GM12865 (cell line): ENCODE measurements around the gene PAX6.

Experiments used
- DNase-seq: peaks from one replicate; pipeline ENCODE4 v3.0.0; 2010; ENCODE audit warnings: low read depth
- H3K4me3 ChIP-seq: 2 replicates; pipeline ENCODE4 v1.5.1; 2011; ENCODE audit warnings: mild to moderate bottlenecking, low read depth, low read length, control low read depth
- TF ChIP-seq, protein P1 (sequence below): IDR thresholded peaks from 2 replicates; pipeline ENCODE4 v1.5.1; 2011; ENCODE audit warnings: low read length, control low read depth, low read depth, inconsistent platforms; ENCODE audit not compliant: insufficient read depth; ENCODE audit errors: missing control alignments

Gene PAX6

DNA sequence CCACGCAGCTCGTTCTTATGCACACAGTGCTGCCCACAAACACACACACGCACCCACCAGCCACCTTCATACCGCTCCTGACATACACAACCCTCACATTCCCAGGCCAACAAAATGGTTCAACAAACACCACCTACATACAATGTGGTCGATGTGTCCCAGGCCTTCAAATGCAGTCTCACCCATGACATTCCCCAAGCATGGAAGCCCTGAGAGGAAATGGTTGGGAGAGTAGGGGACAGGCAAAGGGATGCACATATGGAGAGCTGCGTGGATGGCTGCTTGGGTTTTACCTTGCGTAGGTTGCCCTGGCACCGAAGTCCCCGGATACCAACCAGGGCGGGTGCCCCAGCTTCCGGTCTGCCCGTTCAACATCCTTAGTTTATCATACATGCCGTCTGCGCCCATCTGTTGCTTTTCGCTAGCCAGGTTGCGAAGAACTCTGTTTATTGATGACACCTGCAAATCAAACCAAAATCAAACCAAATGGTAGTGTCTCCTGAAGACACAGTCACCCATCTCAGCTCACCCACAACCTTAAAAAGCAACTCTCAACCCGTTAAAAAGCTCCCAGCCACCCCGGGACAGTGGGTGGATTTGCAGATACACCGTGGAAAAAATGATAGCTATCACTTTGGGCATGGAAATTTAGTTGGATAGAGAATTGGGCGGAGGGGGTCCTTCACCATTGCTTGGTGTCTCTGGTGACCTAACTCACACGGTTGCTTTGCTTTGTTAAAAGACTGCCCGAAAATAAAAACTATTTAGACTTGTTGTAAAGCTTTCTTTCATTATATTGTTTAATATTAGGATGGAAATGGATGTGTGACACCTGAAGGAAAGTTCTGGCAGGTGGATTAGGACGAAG is 10.5 kb downstream of the PAX6 start:
- TF ChIP-seq, protein P1, sequence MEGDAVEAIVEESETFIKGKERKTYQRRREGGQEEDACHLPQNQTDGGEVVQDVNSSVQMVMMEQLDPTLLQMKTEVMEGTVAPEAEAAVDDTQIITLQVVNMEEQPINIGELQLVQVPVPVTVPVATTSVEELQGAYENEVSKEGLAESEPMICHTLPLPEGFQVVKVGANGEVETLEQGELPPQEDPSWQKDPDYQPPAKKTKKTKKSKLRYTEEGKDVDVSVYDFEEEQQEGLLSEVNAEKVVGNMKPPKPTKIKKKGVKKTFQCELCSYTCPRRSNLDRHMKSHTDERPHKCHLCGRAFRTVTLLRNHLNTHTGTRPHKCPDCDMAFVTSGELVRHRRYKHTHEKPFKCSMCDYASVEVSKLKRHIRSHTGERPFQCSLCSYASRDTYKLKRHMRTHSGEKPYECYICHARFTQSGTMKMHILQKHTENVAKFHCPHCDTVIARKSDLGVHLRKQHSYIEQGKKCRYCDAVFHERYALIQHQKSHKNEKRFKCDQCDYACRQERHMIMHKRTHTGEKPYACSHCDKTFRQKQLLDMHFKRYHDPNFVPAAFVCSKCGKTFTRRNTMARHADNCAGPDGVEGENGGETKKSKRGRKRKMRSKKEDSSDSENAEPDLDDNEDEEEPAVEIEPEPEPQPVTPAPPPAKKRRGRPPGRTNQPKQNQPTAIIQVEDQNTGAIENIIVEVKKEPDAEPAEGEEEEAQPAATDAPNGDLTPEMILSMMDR = no peak
- H3K4me3 ChIP-seq = no peak overlapping the region
- DNase-seq = no peak

DNA sequence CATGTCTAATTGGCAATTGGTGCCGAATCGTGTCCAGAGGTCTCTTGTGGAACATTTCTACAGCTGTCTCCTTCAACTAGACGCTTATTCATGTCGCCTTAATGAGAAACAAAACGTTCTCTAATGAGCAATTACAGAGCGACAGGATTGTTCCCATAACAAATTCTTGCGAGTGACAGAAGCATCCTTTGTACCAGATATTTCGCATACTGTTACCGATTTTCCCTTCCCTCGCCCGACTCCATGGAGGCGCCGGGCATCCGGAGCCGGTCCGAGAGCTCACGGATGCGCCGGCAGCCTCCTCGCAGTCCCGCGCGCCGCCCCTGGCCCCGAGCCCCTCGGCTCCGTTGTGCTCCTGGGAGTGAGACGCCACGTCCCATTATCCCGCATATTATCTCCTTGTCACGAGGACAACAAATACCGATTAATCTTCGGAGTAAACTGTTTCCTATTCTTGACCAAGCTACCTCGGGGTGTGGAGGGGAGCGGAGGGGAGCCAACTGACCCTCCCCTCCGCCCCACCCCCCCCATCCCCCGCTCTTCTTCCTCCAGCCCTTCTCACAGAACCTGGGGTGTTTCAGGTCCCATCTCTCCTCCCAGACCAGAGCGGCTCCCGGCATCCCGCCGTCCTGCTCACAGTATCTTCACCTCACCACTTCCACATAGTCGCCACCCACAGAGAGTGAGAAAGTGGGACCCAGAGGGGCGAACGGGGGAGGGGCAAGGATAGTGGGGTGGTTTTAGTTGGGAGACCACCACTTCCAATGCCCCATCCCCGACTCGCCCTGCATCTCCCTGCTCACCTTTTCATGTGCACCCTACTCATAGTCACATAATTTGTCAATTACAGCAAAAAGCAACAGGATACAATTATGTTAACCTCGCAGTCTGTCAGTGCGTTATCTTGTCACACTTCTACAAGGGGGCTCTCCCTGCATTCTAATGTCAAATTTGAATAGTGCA is 11.4 kb downstream of the PAX6 start:
- H3K4me3 ChIP-seq = no peak overlapping the region
- no peak for DNase-seq
- TF ChIP-seq, protein P1 = no peak

DNA sequence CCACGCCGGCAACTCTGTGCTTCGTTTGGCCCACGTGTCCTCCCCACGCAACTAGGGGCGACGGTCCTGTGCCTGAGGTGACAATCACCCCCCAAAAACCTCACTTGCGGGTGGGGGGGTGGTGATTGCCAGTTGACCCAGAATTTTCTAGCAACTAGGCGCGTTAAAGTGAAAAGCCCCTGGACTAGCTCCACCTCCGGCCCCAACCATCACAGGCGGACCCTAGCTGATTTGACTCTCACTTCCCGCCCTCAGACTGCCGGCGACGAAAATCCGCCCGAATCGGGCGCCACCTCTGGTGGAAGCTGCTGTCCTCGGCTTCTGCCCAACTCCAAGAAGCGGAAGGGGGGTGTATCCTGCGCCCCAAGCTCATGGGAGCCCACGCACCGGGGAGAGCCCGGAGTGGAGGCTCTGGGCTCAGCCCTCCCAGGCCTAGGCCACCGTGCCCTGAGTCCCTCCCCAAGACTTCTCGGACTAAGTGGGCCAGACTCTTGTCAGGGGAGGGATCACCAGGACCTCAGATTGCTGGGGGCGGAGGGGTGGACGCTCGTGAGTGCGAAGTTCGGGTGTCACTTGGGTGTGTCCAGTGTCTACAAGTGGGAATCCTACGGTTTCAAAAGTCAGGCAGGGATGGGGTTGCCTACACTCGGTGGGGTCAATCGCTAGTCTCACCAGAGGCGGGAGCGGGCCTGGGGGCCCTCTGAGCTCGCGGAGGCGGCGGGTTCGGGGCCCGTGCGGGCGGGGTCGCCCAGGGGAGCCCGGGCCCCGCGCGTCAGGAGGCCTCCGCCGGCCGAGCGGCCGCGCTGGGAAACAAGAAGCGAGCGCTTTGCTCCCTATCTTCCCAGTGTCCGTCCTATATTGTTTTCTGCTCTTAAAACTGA is 12.3 kb downstream of the PAX6 start:
- TF ChIP-seq, protein P1 = peak; percentile 35
- peak; percentile 58 for DNase-seq
- peak overlapping the region; percentile 41 for H3K4me3 ChIP-seq

DNA sequence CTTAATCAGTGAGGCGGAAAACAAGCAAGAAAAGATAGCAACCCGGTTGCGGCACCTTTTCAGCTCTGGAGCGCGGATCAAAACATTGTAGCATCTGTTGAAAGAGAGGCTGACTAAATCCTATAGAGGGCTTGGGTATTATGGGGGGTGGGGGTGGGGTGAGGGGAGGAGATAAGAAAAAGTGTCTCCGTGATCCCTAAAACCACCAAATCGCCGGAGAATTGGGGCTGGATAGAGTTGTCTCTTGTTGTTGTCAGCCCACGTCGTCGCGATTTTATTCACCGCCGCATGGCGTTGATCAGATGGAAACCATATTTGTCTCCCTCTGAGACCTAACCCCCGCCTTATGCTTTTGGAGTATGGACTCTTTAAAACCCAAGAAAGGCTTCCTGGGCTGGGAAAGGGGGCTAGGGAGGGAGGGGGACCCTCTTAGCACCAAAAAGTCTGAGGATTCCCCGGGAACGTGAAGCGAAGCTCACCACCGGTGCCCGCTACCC is 13.0 kb downstream of the PAX6 start:
- no peak for DNase-seq
- TF ChIP-seq, protein P1 = no peak
- peak overlapping the region; percentile 41 for H3K4me3 ChIP-seq

GRCh38 chr11:31797190-31798056 is 13.7 kb downstream of the PAX6 start:
- no peak overlapping the region; the same call in 1 of the 2 replicates for H3K4me3 ChIP-seq
- no peak for DNase-seq
- TF ChIP-seq, protein P1 = no peak
